Endothelial cell of umbilical vein (primary cell): Measurements from ENCODE around the gene XPA. TPM values are rescaled to one million over a fixed set of nuclear protein-coding genes. Genes with fewer than 3 reads are reported as not detected.

Source experiments
- BruUV-seq: library from RNA; stranded (reverse); fragments of 400-500 nt; replicated peaks from 2 replicates; lab custom pipeline; 2021; lab: Mats Ljungman, UMichigan
- CTCF ChIA-PET: fragments of 300-600, 350-600 bp; sonication (Branson Sonifier 250); formaldehyde crosslinking; loops from one replicate; lab custom pipeline; 2021; ENCODE audit warnings: antibody characterized with exemption, inconsistent platforms; lab: Charles Lee
- POLR2A ChIA-PET: fragments of 300-600, 350-600 bp; sonication (Branson Sonifier 250); formaldehyde crosslinking; loops from one replicate; lab custom pipeline; 2021; ENCODE audit warnings: antibody characterized with exemption, inconsistent platforms; lab: Charles Lee
- DNase-seq: peaks from one replicate; pipeline ENCODE4 v3.0.0-alpha.2; 2011; ENCODE audit warnings: low read depth, low spot score
- FAIRE-seq: peaks from 2 replicates; lab custom pipeline; 2011; peaks lifted over from hg19 to GRCh38; lab: Jason Lieb, UNC
- H2AFZ ChIP-seq: 2 replicates; pipeline ENCODE4 v1.6.0; 2012; ENCODE audit warnings: low read depth, low read length, control low read depth, inconsistent platforms
- H3K27ac ChIP-seq: 2 replicates; pipeline ENCODE4 v1.5.1; 2011; ENCODE audit warnings: low read depth, mild to moderate bottlenecking, control low read depth, low read length, moderate library complexity; ENCODE audit not compliant: insufficient read depth
- H3K27me3 ChIP-seq, 2 experiments: 2 replicates each; pipeline versions ENCODE4 v1.6.0 to v1.6.1; 2011; ENCODE audit warnings: low read length in 2 of 2, mixed read lengths in 1 of 2; ENCODE audit not compliant: control insufficient read depth in 2 of 2, insufficient read depth in 2 of 2
- H3K36me3 ChIP-seq, 2 experiments: 2 replicates in 1 of 2; 3 replicates in 1 of 2; pipeline ENCODE4 v1.5.1; 2011; ENCODE audit warnings: low read length in 2 of 2, mild to moderate bottlenecking in 1 of 2, moderate library complexity in 1 of 2; ENCODE audit not compliant: control insufficient read depth in 2 of 2, insufficient read depth in 2 of 2; ENCODE audit errors: extremely low read depth in 1 of 2
- H3K4me1 ChIP-seq: 3 replicates; pipeline ENCODE4 v1.5.1; 2011; ENCODE audit warnings: mild to moderate bottlenecking, low read length; ENCODE audit not compliant: control insufficient read depth, insufficient read depth; ENCODE audit errors: extremely low read depth
- H3K4me2 ChIP-seq: 2 replicates; pipeline ENCODE4 v1.6.1; 2011; ENCODE audit warnings: low read length, control low read depth, mixed read lengths; ENCODE audit not compliant: insufficient read depth
- H3K4me3 ChIP-seq, 3 experiments: fragments of 200-600 bp in 1 of 3; sonication (generic), shearing (Covaris generic) in 1 of 3; replicated peaks in 1 of 3; 2 replicates each; pipeline ENCODE4 v1.5.1; 2011 to 2016; ENCODE audit warnings: control low read depth in 3 of 3, low read length in 3 of 3, mild to moderate bottlenecking in 2 of 3, inconsistent platforms in 1 of 3, low read depth in 1 of 3, moderate library complexity in 1 of 3; ENCODE audit not compliant: insufficient read depth in 1 of 3
- H3K79me2 ChIP-seq: 2 replicates; pipeline ENCODE4 v1.6.0; 2012; ENCODE audit warnings: low read length, inconsistent platforms; ENCODE audit not compliant: control insufficient read depth, insufficient read depth
- H3K9ac ChIP-seq: replicated peaks from 2 replicates; pipeline ENCODE3; 2011; ENCODE audit warnings: low read length, control low read depth; ENCODE audit not compliant: insufficient read depth; ENCODE audit errors: extremely low read depth
- H3K9me1 ChIP-seq: replicated peaks from 3 replicates; pipeline ENCODE4 v1.6.0; 2011; ENCODE audit warnings: mild to moderate bottlenecking, low read length; ENCODE audit not compliant: control insufficient read depth, insufficient read depth; ENCODE audit errors: extremely low read depth
- H3K9me3 ChIP-seq: replicated peaks from 2 replicates; pipeline ENCODE4 v1.5.1; 2012; ENCODE audit warnings: low read length, inconsistent platforms; ENCODE audit not compliant: control insufficient read depth, insufficient read depth
- H4K20me1 ChIP-seq: replicated peaks from 2 replicates; pipeline ENCODE3; 2011; ENCODE audit warnings: mild to moderate bottlenecking, low read length; ENCODE audit not compliant: control insufficient read depth, insufficient read depth; ENCODE audit errors: extremely low read depth
- EZH2 ChIP-seq: IDR thresholded peaks from 2 replicates; pipeline ENCODE4 v1.6.1; 2012; ENCODE audit warnings: borderline replicate concordance, low read depth, mild to moderate bottlenecking, moderate library complexity, low read length, inconsistent platforms; ENCODE audit not compliant: severe bottlenecking
- FOS ChIP-seq: IDR thresholded peaks from 2 replicates; pipeline ENCODE4 v1.6.1; 2011; ENCODE audit warnings: mild to moderate bottlenecking, low read length, moderate library complexity, borderline replicate concordance; ENCODE audit not compliant: insufficient read depth
- GATA2 ChIP-seq: IDR thresholded peaks from 2 replicates; pipeline ENCODE4 v1.7.0; 2011; ENCODE audit warnings: low read depth, mild to moderate bottlenecking, moderate library complexity, mixed read lengths, low read length; ENCODE audit not compliant: insufficient read length, insufficient read depth
- JUN ChIP-seq: IDR thresholded peaks from 2 replicates; pipeline ENCODE4 v1.6.1; 2011; ENCODE audit warnings: borderline replicate concordance, low read depth; ENCODE audit not compliant: insufficient read length, insufficient read depth
- MYC ChIP-seq: IDR thresholded peaks from one replicate; pipeline ENCODE4 v1.6.1; 2011; ENCODE audit warnings: mild to moderate bottlenecking, low read depth, low read length
- POLR2A ChIP-seq: IDR thresholded peaks from 2 replicates; pipeline ENCODE4 v1.6.1; 2012; ENCODE audit warnings: low read depth, mild to moderate bottlenecking, control low read depth, low read length
- POLR2AphosphoS5 ChIP-seq: IDR thresholded peaks from 2 replicates; pipeline ENCODE4 v1.6.1; 2012; ENCODE audit warnings: low read depth, mild to moderate bottlenecking, control low read depth, low read length, moderate library complexity; ENCODE audit not compliant: insufficient read depth
- dilution Hi-C: fragments of 300-500 bp; cut with MboI; formaldehyde crosslinking; loops from one replicate; pipeline ENCODE4 v1.15.0; 2019; ENCODE audit warnings: low sequenced_read_pairs; ENCODE audit not compliant: extremely low pct_ligation_motif_present
- intact Hi-C: fragments of 100-400 bp; cut with micrococcal nuclease; formaldehyde crosslinking; loops from one replicate; pipeline ENCODE4 v1.10.0; 2022
- polyA plus RNA-seq, 4 experiments: library from polyadenylated mRNA; depleted of rRNA in 3 of 4; stranded (reverse) in 3 of 4; unstranded in 1 of 4; fragments of >200 nt; gene quantifications; 2 replicates each; pipeline versions ENCODE4 v1.2.1 to v1.2.3, GENCODE V29; 2011 to 2012; ENCODE audit warnings: missing spikeins in 1 of 4
- total RNA-seq: library from RNA; stranded (reverse); gene quantifications from 2 replicates; pipeline ENCODE4 v1.2.3, GENCODE V29; 2021
- TF ChIP-seq, protein P1 (sequence below), 2 donors: IDR thresholded peaks; 1 replicate in 1 of 2; 2 replicates in 1 of 2; pipeline ENCODE4 v1.5.1; 2011; ENCODE audit warnings: low read length in 2 of 2, mild to moderate bottlenecking in 2 of 2, moderate library complexity in 2 of 2, control low read depth in 1 of 2, inconsistent platforms in 1 of 2, low read depth in 1 of 2; ENCODE audit not compliant: insufficient read depth in 1 of 2; ENCODE audit errors: extremely low read depth in 1 of 2
- TF ChIP-seq, protein P2 (sequence below): IDR thresholded peaks from 2 replicates; pipeline ENCODE4 v1.6.1; 2011; ENCODE audit not compliant: insufficient read depth, insufficient read length

XPA gene
- total and polyA plus RNA-seq, 2 donors (not counting 3 experiments of a cell fraction or from before 2014, with no cell fraction given) = 3.6 to 21.1 TPM

DNA sequence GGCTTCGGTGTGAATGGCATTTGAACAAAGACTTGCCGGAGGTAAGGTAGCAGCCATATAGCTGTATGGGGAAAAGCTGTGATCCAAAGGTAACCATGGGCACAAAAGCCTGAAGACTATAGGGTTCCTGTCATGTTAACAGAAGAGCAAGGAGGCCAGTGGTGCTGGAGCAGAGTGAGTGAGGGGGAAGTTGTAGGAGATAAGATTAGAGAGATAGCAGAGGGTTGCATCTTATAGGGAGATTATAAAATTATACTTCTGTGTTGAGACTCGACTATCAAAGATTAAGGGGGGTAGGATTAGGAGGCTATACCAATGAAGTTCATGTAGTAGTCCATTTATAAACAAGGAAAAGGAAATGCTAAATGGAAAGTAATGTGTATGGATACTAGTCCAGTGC, 60.2 kb downstream of the XPA start:
- TF ChIP-seq POLR2A = no peak
- TF ChIP-seq, protein P1, sequence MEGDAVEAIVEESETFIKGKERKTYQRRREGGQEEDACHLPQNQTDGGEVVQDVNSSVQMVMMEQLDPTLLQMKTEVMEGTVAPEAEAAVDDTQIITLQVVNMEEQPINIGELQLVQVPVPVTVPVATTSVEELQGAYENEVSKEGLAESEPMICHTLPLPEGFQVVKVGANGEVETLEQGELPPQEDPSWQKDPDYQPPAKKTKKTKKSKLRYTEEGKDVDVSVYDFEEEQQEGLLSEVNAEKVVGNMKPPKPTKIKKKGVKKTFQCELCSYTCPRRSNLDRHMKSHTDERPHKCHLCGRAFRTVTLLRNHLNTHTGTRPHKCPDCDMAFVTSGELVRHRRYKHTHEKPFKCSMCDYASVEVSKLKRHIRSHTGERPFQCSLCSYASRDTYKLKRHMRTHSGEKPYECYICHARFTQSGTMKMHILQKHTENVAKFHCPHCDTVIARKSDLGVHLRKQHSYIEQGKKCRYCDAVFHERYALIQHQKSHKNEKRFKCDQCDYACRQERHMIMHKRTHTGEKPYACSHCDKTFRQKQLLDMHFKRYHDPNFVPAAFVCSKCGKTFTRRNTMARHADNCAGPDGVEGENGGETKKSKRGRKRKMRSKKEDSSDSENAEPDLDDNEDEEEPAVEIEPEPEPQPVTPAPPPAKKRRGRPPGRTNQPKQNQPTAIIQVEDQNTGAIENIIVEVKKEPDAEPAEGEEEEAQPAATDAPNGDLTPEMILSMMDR (IDR thresholded peaks at IDR 0.05; ENCODE audit: extremely low read depth in 1 of 2, insufficient read depth in 1 of 2, low read depth in 1 of 2, low read length in 2 of 2) = no peak
- TF ChIP-seq, protein P2, sequence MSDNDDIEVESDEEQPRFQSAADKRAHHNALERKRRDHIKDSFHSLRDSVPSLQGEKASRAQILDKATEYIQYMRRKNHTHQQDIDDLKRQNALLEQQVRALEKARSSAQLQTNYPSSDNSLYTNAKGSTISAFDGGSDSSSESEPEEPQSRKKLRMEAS = no peak
- TF ChIP-seq EZH2 = no peak
- TF ChIP-seq FOS = no peak
- no peak for TF ChIP-seq JUN
- TF ChIP-seq GATA2 = no peak
- TF ChIP-seq MYC = no peak
- no peak for TF ChIP-seq POLR2AphosphoS5
- CTCF ChIA-PET = interaction anchor here (1.6 kb wide), 1 partner anchor 10 kb away, joined by 4 read pairs; no protein-coding TSS in a partner anchor
- BruUV-seq = no TSS peak

More for the DNA sequence above, 60.2 kb downstream of the XPA start:
- H2AFZ ChIP-seq = no peak overlapping the region
- POLR2A ChIA-PET = no interaction called here
- H3K27ac ChIP-seq = no peak overlapping the region
- H3K4me2 ChIP-seq = peak overlapping the region; percentile 29
- no peaks in the 10 kb centered on the region for H3K36me3 ChIP-seq
- H3K9me1 ChIP-seq = no peaks in the 10 kb centered on the region
- intact Hi-C loops = no loop called here
- H3K9me3 ChIP-seq = no peaks in the 10 kb centered on the region
- no peaks in the 10 kb centered on the region for H3K27me3 ChIP-seq
- H3K4me3 ChIP-seq = no peak overlapping the region
- no peak for DNase-seq
- no peak for FAIRE-seq
- H3K4me1 ChIP-seq = peaks cover 25% of the 10 kb centered on the region
- dilution Hi-C loops = no loop called here
- H3K9ac ChIP-seq = no peak overlapping the region
- H3K79me2 ChIP-seq = peaks cover 78% of the 10 kb centered on the region
- peaks cover 14% of the 10 kb centered on the region for H4K20me1 ChIP-seq
